HG02623 (cell line): ENCODE measurements around the gene KCNH8.

Experiments
- ATAC-seq: cut with Tn5 transposase; IDR thresholded peaks from one replicate; pipeline ENCODE4 v1.9.1; 2021; ENCODE audit warnings: moderate library complexity; ENCODE audit not compliant: unreplicated experiment

Gene KCNH8

DNA sequence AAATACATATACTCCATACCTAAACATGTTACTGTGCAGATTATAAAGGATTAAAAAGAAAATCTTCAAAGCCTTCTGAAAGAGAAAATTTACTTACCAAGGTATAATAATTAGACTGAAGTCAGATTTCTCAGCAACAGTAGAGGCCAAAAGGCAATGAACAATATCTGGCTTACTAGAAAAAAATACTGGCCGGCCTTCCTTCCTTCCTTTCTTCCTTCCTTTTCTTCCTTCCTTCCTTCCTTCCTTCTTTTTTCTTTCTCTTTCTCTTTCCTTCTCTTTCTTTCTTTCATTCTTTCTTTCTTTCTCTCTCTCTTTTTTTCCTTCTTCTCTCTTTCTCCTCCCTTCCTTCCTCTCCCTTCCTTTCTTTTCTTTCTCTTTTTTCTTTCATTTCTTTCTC lies 209.6 kb downstream of the KCNH8 start:
- no peak for ATAC-seq

DNA sequence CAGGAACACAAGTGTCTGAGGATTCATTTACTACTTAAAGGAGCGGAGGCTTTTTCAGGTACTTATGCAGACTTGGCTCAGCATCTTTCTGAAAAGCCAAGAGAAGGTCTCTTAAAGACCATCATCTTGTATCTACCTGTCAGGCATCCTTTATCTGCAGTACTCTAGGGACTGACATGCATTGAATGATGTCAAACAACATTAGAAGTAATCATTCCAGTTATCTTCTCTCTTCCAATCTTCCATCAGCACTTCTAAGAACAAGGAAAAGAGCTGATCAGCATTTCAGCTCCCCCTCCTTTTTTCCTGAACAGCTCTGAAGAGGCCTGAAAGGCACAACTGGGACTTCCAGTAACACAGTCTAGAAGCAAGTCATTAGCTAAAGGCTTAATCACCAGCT lies 214.8 kb downstream of the KCNH8 start:
- no peak for ATAC-seq

DNA sequence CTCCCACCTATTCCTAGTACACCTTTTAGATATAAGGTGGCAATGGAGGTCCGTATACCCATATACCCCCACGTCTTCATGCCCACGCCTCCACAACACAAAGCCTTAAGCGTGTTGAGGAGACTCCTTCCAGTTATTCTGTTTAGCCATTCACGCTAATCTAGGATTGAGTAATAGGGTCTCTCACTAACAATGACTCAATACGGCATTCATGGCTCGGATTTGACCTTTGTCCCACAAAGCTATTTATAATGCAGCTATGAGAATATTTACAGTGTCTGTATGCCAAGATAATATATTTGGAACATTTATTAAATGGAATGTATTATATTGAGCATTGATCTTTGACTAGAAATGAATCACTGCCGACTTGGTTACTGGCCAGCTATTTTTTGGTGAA lies 215.8 kb downstream of the KCNH8 start:
- no peak for ATAC-seq

DNA sequence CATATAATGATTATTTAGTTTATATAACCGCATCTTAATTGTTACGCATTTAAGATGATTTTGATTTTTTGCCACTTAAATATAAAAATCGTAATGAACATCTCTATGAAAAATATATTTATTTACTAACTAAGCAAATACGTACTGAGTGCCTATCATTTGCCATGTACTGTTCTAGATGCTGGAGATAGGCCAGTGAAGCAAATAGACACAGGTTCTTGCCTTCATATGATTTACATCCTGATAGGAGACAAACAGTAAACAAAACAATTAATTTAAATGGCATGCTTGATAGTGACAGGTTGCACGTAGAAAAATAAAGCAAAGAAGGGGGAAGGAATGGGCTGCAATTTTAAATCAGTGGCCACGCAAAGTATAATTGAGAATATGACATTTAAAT lies 217.2 kb downstream of the KCNH8 start:
- no peak for ATAC-seq

DNA sequence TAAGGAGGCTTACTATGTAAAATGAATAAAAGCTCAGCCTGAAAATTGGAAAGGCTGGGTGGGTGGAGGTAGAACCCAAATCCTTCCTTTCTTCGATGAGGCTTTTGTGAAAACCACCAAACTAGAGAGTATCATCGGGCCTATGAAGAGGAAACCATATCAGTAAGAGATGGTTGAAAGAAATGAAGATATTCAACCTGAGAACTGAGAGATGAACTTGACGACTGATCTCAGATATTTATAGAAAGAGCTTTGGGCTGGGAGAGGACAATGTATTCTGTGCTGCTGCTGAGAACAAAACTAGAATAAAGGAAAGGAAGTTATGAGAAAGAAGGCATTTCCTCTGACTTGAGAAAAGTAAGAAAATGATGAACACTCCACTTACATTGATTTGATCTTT lies 236.6 kb downstream of the KCNH8 start:
- no peak for ATAC-seq

DNA sequence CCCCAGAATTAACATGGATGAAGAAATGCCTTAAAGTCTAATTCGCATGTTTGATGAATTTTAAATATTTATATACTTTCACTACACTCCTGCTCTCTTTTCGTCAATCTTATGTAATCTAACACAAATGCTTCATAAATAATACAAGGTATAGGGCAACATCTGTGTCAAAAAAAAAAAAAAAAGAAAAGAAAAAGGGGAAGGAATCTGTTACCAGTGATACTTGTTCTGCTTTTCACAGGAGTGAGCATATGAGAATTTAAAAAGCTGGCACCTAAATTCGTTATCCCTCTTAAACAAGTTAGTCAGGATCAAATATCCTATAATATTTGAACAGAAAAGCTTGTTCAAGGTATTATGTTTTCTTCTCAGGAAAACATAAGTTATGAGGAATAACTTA lies 243.8 kb downstream of the KCNH8 start:
- no peak for ATAC-seq

DNA sequence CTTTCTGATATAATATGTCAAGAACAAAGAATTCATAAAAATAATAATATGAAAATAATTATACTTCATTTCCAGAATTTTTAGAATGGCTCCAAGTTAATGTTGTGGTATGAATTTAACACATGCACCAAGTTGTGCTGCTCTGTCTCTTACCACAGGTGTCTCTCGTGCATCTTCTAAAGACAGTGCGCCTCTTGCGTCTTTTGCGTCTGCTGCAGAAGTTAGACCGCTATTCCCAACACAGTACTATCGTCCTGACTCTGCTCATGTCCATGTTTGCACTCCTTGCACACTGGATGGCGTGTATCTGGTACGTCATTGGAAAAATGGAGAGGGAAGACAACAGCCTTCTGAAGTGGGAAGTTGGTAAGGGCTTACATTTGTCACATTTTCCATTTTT lies 246.6 kb downstream of the KCNH8 start:
- ATAC-seq: no peak

DNA sequence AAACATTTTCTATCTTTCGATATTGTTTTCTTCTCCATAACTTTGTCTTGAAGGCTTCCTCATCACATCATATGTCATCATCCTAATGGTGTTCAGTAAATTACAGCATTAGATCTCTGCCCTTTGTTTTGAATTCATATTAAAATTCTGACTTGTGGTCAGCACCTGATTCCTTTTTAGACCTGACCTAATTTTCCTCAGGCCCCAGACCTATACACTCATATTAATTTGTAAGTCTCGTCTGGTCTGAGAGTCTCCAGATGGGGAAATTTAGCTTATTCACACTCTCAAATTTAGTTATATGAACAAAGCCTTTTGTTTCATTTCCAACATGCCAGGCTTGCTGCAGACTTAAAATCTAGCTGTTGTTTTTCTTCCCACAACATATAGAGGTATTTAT lies 248.4 kb downstream of the KCNH8 start:
- ATAC-seq: no peak

DNA sequence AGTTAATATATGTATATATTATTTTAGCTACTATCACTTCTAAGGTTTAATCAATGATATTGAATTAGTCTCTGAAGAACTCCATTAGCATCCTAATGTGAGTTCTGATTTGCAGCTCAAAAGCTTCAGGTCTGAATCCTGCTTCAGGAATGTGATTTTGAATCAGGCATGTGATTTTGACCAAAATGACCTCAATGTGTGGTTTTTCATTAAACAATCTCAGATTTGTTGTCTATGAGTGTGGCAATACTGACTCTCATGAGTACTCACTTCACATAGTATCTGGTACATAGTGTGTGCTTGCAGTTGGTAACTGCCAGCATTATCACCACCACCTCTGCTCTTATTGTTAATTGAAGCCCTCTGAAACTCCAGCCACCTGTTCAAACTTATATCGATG lies 251.0 kb downstream of the KCNH8 start:
- ATAC-seq: no peak

DNA sequence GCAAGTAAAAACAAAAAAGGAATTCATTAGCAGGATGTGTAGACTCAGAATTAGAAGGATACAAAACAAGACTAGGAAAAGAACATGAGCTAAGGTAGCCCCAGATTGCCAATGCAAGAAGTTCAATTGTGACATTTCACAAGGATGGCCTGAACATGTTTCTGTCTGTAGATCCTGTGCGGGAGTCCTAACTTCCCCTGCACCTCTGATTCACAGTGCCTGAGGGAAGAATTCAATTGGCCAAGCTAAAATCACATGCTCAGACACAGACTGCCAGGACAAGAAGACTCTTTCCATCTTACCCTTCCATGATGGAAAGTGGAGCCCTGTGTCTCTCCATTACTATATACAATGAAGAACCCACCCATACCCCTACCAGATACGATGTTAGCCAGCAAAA lies 251.5 kb downstream of the KCNH8 start:
- ATAC-seq: no peak

DNA sequence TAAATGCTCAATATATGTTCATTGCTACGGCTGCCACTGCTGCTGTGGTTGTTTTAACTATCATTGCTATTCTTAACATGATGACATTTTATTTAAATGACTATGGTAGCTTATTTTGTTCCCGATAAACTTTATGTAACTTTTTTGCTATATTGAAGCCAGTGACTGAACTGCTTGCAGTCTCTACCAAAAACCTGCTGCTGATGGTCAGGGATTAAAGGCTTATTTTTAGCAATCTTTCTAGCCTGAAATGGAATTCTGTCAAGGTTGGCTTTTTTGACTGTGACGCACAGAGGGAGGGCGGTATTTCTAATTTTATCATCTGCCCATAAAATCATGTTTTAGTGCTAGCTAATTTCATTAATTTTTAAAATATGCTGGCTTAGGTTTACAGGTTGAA lies 271.8 kb downstream of the KCNH8 start:
- no peak for ATAC-seq

DNA sequence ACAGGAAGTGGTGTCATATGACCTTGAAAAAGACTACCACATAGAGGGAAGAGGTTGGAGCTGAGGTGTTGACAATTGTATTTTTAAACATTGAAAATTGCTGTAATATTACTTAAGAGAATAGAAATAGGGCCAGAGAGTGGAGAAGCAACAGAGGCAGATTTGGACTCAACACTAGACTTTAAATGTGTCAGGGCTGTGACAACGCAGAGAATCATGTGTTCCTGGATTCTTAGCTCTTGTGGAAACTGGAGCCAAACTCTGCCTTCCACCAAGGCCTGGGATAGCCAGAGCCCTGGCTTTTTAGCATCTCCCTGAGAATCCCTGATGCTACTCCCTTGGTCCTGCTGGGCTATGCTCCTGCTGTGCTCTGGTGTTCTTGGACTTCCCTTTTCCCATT lies 277.5 kb downstream of the KCNH8 start:
- no peak for ATAC-seq

DNA sequence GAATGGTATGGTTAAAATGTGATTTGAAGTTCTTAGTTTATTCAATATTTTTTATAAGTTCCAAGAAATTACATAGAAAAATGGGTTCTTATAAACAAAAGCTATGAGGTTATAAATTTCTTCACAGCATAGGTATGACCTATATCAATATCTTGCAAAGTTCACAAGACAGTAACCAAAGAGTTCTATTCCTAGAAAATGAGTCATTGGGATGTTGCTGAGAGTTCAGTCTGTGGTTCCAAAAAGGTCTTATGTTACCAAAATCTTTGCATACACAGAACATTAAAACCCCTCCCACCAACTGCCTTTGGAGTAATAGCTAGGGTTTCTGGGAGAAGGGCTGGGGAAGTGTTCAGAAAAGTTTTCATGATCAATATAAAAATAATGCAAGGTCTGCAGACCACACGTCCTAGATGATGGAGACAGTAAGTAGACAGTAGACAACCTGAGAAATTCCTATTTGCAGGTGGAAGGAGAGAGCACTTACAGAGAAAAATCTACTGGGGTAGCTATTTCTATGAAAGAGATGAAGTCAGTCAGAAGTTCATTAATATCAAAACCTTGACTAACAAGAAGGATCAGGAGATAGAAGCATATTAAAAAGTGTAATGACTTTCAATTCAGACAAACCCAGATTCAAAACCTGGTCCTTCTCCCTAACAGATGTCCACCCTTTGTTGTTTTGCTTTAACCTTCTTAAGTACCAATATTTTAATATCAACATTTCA lies 279.3 kb downstream of the KCNH8 start:
- ATAC-seq: no peak

DNA sequence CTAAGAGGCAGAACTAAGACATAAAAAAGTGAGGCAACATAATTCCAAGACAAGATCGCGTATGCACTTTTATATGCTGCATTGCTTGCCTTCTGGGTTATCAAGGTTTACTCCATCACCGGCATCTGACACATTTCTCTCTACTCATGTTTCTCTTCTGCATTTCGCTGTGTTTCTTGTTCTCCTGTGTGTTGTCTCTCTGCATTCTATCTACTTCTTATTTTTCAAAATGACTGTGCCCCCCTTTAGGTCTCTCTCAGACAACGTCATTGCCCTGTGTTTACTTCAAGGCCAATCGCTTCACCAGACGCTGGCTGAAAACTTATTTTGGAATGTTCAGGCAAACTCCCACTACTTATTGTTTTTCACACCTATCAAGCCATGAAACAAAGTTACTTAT lies 280.4 kb downstream of the KCNH8 start:
- ATAC-seq: no peak

DNA sequence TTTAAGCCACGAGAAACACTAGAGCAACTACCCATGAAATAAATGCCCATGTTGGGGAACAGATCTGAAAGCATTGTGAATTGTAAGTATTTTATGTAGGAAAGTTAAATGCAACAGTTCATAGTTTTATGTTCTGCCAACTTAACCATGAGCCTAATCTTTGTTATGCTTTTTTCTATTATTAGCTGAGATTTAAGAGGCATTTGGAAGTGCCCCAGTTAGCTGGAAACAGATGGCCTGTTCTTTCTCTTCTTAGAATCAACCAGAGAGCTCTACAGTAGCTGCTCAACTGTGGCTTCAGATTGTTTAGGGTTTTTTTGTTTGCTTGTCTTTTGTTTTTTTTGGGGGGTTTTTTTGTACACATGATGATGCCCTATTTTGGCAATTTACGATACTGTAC lies 284.4 kb downstream of the KCNH8 start:
- ATAC-seq: no peak

DNA sequence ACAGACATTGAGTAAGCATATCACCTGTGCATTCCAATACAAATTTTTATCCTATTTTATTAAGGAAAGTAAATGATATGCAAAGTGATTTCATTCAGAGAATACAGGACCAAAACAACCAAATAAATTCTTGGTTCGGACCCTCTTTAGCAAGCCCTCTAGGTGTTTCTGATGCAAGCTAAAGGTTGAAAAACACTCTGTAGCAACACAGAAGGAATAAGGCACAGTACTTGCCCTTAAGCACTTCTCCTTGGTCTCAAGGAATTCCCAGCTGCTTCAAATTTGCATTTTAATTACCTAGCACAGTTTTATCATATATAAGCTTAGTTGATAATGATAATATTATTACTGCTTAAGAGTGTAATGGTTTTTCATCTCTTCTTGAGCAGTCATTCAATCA lies 288.4 kb downstream of the KCNH8 start:
- ATAC-seq: no peak

DNA sequence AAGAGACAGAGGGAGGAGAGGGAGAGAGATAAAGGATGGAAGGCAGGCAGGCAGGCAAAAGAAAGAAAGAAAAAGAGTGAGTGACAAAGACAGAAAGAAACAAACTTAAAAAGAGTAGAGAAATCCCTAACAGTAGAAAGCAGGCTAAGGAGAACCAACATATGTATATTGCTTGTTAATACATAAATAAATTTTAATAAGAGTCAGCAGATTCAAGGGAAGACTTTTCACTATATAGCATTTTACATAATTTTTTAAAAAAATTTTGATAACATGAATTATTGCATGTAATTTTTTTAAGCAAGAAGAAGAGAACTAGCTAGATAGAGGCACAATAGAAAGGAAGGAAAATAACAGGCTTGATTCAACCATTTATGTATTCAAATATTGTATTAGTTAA lies 291.6 kb downstream of the KCNH8 start:
- no peak for ATAC-seq

DNA sequence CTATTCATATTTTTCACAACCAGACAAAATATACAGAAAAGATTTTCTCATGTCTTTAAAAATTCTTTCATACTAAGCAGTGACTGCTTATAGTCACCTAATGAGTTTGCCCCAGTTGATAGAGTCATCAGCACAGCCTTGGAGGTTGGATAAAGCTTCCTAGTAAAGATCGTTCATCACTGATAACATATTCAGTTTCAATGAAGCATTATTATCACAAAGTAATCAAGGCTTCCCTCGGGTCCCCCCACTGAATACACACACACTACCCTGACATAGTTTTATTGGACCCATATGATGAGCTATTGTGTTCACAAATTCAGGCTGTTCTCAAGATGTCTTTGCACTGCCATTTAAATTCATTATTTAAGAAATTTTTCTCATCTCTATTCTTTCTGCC lies 297.8 kb downstream of the KCNH8 start:
- no peak for ATAC-seq

DNA sequence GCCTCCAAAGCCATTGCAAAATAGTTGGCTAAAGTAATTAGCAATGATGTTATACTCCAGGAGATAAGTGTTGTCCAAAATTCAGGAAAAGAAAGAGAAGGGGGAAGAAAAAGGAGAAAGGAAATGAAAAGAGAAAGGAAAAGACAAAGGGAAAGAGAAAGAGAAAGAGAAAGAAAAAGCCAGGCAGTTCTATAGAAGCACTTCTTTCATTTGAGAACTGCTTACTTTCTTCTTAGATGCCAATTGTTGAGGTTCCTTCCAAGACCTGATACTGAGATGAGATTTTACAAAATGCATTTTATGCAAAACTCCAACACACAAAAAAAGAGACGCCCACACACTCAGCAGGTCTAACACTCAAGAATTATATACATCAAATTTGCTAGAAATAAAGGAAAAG lies 298.4 kb downstream of the KCNH8 start:
- no peak for ATAC-seq

DNA sequence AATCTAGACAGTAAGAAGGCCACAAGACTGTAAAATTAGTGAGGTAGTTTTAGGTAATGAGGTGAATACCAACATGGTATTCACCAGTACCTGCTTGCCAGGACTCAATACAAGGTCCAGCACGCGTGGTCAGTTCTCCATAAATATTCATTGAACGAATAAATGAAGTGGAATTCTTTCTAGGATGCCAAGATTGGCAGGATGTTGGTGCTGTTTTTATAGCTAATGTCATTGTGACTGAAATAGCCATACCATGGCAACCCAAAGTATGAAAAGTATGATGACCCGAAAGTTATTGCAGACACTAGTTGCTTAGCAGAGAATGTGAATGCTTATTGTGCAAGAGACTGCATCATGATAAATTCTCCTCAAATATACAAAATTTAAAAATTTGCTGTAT lies 307.2 kb downstream of the KCNH8 start:
- ATAC-seq: no peak

DNA sequence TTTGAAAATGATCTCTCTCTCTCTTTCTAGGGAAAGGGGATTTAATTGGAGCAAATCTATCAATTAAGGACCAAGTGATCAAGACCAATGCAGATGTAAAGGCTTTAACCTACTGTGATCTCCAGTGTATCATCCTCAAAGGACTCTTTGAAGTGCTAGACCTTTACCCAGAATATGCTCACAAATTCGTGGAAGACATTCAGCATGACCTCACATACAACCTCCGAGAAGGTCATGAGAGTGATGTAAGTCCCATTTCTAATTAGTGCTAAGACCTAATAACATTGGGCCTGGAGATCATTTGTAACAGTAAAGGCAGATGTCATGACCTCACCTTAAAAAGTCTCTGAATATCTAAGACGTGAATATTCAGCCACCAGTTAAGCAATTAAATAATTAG lies 308.4 kb downstream of the KCNH8 start:
- no peak for ATAC-seq

DNA sequence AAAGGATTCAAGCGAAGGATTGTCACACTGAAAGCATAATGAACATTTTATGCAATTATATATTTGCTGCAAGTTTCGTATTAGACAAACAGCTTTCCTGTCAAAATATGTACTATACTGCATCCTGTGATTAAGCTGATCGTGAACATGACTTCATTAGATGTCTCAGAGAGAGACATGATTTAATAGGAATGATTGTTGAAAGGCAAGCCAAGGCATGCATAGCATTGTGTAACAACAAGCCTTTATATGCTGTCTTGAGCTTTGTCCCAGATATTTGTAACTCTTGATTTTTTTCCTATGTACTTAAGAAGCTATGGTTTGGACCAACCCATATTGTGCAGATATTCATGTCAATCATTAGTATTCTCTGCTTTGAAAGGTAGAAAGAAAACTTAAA lies 309.1 kb downstream of the KCNH8 start:
- no peak for ATAC-seq

DNA sequence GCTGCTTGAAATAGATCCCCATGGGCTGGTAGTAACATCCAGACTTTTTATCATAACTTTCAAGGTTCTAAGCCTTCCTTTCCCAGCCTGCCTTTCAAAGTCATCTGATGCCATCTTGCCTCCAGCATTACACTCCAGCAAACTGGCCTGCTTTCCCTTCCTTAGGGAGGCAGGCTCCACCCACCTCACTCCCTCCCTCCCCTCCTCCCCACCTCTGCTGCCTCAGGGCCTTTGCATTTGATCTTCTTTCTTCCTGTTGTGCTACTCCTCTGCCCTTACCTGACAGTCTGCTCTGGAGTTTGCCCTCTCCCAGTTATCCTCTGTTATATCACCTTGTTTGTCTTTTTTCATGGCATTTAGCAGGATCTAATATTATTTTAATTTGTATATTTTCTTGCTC lies 319.5 kb downstream of the KCNH8 start:
- ATAC-seq: no peak

DNA sequence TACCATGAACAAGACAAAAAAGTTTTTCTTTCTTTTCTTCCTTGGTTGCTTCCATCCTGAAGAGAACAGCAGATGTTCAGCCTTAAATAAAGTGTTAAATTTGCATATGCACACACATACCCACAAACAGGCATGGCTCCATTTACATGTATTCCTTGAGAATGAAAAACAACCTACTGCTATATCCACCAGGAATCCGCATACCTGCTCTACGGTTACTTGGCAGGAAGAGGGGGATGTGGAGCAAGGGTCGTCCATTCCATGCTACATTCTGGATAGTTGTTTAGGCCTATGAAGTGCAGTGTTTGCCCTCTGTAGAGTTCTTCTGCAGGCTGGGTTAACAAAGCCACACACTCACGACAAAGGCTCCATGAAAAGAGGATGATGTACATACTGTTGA lies 322.8 kb downstream of the KCNH8 start:
- no peak for ATAC-seq
